ENCODE data around the gene DPP6. TPM values are rescaled to one million over a fixed set of nuclear protein-coding genes. Genes with fewer than 3 reads are reported as not detected.

Gene DPP6
- polyA plus RNA-seq, 3 donors, result 0.06 to 0.68 TPM; not detected in 1

GRCh38 chr7:154827007-154827406 is 774.8 kb downstream of the DPP6 start:
- 59 to 85% (median 60%) methylated on average over 2 of the region's 2 CpGs for WGBS, 3 donors
- no peak overlapping the region for H3K27ac ChIP-seq (ENCODE audit: low read depth, low read length)

DNA sequence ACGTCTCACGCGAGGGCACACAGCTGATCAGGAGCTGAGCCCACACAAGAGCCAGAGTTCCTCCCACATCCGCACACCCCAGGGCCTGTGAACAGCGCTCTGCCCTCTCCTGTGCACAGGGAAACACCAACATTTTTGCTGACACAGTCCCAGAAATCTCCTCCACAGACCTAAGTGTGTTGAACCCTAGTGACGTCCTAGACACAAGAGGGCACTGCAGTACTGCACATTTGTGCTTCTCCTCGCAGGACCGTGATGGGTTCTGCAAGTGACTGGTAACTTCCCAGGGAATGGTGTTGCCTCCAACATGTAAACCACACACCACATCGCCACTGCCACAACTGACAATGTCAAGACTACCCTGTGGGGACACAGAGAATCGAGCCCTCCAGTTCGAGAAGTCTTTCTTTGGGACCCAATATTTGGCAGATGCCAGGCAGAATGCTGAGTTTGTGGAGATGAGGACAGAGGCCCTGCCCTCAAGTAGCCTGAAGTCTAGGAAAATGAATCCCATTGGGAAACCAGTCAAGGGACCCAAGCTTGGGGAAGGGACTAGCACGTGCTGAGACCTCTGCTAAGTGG is 780.5 kb downstream of the DPP6 start:
- H3K27ac ChIP-seq (ENCODE audit: low read depth, low read length), result no peak overlapping the region
- whole genome bisulfite sequencing, 3 donors, result 63 to 78% (median 65%) methylated on average over 12 of the region's 12 CpGs

- H3K27ac ChIP-seq (ENCODE audit: low read depth, low read length), result no peak overlapping the region
- 67 to 78% (median 67%) methylated on average over 13 of the region's 13 CpGs for WGBS, 3 donors
Measured at GRCh38 chr7:154836021-154836448, 783.8 kb downstream of the DPP6 start.

DNA sequence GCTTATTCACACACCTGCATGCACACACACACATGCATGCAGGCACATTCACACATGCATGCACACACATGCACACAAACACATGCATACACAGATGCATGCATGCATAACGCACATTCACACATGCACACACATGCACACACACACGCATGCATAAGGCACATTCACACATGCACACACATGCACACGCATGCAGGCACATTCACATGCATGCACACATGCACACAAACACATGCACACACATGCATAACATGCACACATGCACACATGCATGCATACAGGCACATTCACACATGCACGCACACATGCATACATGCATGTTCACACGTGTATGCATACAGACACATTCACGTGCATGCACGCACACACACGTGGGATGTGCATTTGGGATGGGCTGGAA is 784.9 kb downstream of the DPP6 start:
- H3K27ac ChIP-seq (ENCODE audit: low read depth, low read length), result no peak overlapping the region
- 86 to 94% (median 89%) methylated on average over 8 of the region's 8 CpGs for WGBS, 3 donors

GRCh38 chr7:154837622-154838021 is 785.4 kb downstream of the DPP6 start:
- 80 to 89% (median 83%) methylated on average over 5 of the region's 5 CpGs for WGBS, 3 donors
- no peak overlapping the region for H3K27ac ChIP-seq (ENCODE audit: low read depth, low read length)

GRCh38 chr7:154840086-154840485 is 787.9 kb downstream of the DPP6 start:
- H3K27ac ChIP-seq (ENCODE audit: low read depth, low read length), result no peak overlapping the region
- WGBS, 3 donors, result 78 to 83% (median 80%) methylated on average over 7 of the region's 7 CpGs

DNA sequence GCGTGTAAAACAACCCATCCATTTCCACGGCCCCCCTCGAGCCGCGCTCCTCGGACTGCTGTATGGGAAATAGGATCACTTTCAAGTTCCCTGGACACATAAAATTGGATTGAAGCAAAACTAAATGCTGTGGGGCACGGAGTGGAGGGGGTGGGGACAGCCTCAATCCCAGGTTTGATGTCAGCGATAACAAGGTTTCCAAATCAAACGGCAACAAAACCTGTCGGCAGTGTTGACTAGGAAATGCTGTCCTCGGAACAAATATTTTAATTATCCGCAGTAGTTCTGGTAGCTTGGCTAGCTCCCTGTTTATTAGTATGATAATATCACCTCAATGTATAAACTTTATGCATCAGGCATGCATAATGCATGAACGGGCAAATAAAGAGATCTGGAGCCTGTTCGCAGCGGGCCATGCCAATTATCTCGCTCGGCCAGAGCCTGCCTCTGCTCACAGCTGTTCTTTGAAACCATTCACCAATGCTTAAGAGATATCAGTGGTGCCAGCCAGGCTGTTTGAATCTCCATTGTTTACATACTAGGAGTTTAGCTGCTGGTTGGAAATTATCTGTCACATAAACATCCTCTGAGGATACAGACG is 789.6 kb downstream of the DPP6 start:
- WGBS, 3 donors, result 35 to 37% (median 35%) methylated on average over 18 of the region's 18 CpGs
- no peak overlapping the region for H3K27ac ChIP-seq (ENCODE audit: low read depth, low read length)

- 19 to 23% (median 20%) methylated on average over 6 of the region's 6 CpGs for WGBS, 3 donors
- H3K27ac ChIP-seq (ENCODE audit: low read depth, low read length), result no peak overlapping the region
Measured at GRCh38 chr7:154842591-154842990, 790.4 kb downstream of the DPP6 start.

DNA sequence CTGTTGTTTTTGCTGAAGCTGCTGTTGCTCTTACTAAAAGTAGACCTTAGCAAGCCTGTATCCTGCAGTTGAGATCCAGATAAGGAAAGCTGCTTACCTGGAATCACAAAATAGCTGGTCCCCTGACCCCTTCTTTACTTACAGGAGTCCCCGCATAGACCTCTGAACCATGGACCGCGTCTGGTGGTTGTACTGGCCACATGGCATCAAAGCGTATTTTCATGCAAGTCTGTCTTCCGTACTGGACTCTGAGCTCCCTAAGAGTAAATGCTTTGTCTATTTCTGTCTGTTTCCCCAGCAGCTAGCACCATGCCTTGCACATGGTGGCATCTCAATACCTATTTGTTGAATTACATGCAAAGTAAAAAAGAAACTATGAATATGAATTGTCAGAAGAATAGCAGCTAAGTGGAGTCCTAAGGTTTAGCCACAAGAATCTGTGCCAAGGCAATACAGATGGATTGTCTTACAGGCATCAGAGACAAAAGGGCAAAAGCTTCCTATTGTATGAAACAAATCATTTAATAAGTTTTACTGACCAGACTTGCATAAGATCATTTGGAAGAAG is 791.6 kb downstream of the DPP6 start:
- WGBS, 3 donors, result 89 to 93% (median 90%) methylated on average over 5 of the region's 5 CpGs
- no peak overlapping the region for H3K27ac ChIP-seq (ENCODE audit: low read depth, low read length)

DNA sequence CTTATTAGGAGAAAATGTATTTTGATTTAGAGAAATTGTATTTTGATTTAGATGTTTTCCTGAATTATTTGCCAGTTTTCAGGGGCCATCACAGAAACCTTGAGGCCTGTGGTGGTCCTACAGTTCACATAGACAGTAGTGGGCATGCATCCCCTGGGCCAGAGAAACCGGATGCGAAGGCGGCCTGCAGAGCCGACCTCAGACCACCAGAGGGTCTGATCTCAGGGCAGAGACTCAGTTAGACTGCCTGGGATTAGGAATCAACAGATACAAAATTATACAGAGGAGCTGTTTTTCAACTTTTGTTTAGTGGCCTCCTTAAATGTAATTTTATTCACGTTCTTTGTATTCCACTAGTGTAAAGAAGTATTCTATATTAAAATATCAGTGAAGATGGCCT is 792.3 kb downstream of the DPP6 start:
- 77 to 83% (median 78%) methylated on average over 5 of the region's 5 CpGs for WGBS, 3 donors
- H3K27ac ChIP-seq (ENCODE audit: low read depth, low read length), result no peak overlapping the region

GRCh38 chr7:154844955-154845354 is 792.8 kb downstream of the DPP6 start:
- WGBS, 3 donors, result 37 to 90% (median 85%) methylated on average over 5 of the region's 5 CpGs

DNA sequence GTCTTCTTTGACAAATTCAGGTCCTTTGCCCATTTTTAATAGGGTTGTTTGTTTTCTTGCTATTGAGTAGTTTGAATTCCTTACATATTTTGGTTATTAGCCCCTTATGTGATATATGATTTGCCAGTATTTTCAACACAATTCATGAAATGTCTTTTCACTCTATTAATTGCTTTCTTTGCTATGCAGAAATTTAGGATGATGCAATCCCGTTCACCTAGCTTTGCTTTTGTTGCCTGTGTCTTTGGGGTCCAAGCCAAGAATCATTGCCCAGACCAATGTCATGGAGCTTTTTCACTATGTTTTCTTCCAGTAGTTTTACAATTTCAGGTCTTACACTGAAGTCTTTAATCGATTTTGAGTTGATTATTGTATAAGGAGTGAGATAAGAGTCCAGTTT is 796.3 kb downstream of the DPP6 start:
- no peak overlapping the region for H3K27ac ChIP-seq (ENCODE audit: low read depth, low read length)
- 50 to 64% (median 63%) methylated on average over 2 of the region's 2 CpGs for WGBS, 3 donors

More at GRCh38 chr7:154844955-154845354, 792.8 kb downstream of the DPP6 start:
- H3K27ac ChIP-seq (ENCODE audit: low read depth, low read length), result no peak overlapping the region

- H3K27ac ChIP-seq (ENCODE audit: low read depth, low read length), result no peak overlapping the region
- WGBS, 3 donors, result 65 to 92% (median 87%) methylated on average over 4 of the region's 4 CpGs
Measured at GRCh38 chr7:154852205-154852604, 800.0 kb downstream of the DPP6 start.

DNA sequence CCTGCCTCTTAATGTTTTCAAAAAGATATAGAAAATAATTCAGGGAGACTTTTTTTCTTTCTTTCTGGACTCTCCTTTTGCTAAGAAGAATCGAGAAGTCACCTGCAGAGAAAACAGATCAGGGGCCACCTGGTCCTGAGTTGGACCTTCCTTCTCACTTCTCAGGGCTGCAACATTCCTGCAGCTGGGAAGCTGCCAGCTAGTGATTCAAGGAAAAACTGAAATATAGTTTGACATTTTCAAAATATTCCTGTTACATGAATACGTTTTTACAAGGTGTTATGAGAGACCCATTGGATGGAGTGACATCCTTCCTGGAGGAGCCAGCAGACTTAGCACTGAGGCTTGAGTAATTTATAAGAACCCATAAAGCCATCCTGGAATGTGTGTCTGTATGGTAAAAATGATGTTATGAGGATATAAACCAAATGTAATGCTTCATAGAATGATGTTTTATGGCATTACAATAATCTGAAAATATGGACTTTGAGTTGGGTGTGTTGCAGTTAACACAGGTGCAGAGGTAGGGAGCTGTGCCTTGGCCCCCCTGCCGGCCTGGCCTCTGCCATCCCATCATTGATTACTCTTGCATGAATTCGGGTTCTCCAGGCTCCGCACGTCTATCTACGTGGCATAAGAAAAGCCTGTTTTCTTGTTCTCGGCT is 801.0 kb downstream of the DPP6 start:
- WGBS, 3 donors, result 88 to 93% (median 91%) methylated on average over 8 of the region's 8 CpGs
- H3K27ac ChIP-seq (ENCODE audit: low read depth, low read length), result no peak overlapping the region

GRCh38 chr7:154853727-154854095 is 801.5 kb downstream of the DPP6 start:
- H3K27ac ChIP-seq (ENCODE audit: low read depth, low read length), result no peak overlapping the region
- 87 to 90% (median 87%) methylated on average over 4 of the region's 4 CpGs for WGBS, 3 donors

- no peak overlapping the region for H3K27ac ChIP-seq (ENCODE audit: low read depth, low read length)
- 85 to 90% (median 87%) methylated on average over 14 of the region's 14 CpGs for WGBS, 3 donors
Measured at GRCh38 chr7:154854836-154855235, 802.6 kb downstream of the DPP6 start.

GRCh38 chr7:154855366-154855765 is 803.2 kb downstream of the DPP6 start:
- WGBS, 3 donors, result 79 to 81% (median 80%) methylated on average over 12 of the region's 12 CpGs
- no peak overlapping the region for H3K27ac ChIP-seq (ENCODE audit: low read depth, low read length)

DNA sequence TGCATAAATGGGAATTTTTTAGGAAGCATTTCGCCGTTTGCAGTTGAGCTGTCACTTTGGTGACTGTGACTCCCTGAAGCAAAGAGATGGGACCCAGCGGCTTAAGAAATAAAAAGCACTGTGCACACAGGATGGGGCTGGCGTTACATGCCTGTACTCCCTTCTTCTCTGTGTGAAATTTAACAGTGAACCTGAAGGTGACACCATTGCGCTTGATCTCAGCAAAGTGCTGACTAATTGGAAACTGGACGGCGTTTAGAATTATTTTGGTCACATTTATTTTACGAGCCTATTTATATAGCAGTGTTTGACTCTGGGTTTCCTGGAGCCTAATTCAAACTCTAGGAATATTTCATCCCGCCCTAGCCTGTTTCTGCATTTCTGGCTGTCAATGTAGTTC is 804.5 kb downstream of the DPP6 start:
- no peak overlapping the region for H3K27ac ChIP-seq (ENCODE audit: low read depth, low read length)
- 57 to 77% (median 74%) methylated on average over 9 of the region's 9 CpGs for WGBS, 3 donors

DNA sequence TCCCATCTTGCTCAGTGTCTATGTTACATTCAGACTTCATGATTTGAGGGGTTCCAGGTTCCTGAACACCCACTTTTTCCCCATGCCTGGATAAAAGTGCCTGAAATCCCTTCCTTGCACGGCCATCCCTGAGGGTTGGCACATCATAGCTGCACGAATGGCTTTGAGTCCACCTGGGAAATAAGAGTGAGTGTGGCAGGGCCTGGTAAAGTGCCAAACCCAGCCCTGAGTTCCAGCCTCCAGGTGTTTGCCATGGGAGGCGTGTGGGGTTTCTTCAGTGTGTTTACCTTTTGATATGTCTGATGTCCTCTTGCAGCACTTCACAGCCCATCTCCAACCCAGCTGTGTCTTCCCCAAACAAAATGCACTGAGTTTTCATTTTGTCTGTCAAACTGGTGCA is 805.0 kb downstream of the DPP6 start:
- WGBS, 3 donors, result 60 to 75% (median 65%) methylated on average over 3 of the region's 3 CpGs
- H3K27ac ChIP-seq (ENCODE audit: low read depth, low read length), result no peak overlapping the region
